HTERT RPE-1 (cell line): ENCODE measurements around the gene PDSS2.
"Not testable (repeated sequence)": the region's sequence is repeated elsewhere in the genome, so short reads cannot be mapped to it uniquely, and the experiment has no call there.

Experiments
- in situ Hi-C: fragments of 300-500 bp; cut with MboI; formaldehyde crosslinking; loops from 4 replicates; pipeline ENCODE4 v1.14.3; 2020; ENCODE audit warnings: low sequenced_read_pairs

Gene PDSS2

DNA sequence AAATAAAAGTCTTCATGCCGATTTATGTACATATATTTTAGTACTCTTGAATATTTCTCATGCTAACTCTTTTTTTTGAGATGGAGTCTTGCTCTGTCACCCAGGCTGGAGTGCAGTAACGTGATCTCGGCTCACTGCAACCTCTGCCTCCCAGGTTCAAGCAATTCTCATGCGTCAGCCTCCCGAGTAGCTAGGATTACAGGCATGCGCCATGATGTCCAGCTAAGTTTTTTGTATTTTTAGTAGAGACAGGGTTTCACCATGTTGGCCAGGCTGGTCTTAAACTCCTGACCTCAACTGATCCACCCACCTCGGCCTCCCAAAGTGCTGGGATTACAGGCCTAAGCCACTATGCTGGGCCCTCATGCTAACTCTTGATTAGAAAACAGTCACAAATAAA, 179.4 kb downstream of the PDSS2 start:
- in situ Hi-C loops, result not testable (repeated sequence)

DNA sequence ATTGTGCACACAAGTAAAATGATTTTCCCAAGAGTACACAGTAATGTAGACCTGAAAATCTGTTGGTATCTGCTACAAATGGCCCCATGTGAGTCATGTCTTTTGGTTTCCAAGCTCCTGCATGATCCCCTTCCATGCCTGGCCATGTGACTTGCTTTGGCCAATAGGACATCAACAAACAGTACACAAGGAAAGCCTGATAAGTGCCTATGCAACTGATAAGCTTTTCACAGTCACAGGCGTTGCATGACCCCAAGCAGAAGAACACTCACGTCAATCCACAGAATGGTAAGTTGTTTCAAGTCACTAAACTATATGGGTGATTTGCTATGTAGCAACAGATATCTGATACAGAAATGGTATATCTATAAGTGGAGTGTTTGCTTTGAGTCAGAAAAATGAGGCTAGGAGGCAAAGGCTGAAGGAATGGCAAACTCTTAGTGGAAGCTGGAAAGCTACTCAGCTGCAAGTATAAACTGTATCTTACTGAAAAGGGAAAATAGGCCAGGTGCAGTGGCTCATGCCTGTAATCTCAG, 184.0 kb downstream of the PDSS2 start:
- in situ Hi-C loops, result no loop called here

DNA sequence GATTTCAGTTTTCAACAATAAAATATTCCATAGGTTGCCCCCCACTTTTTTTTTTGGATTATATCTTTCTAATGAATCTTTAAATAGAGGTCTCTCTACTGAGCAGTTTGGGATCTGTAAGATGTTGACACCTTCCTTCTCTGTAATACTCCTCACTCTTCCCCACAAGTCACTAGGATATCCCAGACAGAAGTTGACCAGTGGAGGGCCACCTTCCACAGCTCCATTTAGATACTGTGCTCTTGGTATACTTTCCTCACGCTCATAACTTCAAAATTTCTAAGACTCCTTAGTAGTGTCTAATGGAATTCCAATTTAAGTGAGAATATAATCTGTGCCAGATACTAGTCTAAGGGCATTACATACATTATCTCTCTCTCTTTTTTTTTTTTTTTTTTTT, 185.1 kb downstream of the PDSS2 start:
- in situ Hi-C loops, result no loop called here

GRCh38 chr6:107272246-107272645, 187.1 kb downstream of the PDSS2 start:
- in situ Hi-C loops, result no loop called here

DNA sequence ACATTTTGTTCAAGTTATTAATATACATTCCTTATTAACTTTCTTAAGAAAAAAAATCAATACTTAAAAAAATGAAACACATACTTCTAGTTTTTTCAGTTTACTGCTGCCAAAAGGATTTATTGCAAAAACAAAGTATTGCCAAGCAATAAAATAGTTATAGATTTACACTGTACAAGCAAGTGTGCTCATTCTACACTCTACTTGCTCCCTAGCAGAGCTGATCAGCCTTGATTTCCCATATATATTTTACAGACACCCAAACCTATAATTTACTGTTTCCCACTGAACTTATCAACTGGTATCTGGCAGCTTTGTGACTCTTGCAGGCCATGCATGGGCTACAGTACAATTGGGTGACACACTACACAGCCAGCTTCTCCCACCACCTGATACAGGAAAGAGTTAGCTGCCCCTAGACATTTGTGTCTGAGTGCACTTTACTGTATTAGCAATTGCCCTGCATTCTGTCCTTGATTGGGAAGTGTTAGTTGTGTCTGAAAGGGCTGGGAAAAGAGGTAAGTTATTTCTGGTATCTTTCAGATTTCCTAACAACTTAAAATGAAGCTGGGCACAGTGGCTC, 188.1 kb downstream of the PDSS2 start:
- in situ Hi-C loops, result no loop called here

DNA sequence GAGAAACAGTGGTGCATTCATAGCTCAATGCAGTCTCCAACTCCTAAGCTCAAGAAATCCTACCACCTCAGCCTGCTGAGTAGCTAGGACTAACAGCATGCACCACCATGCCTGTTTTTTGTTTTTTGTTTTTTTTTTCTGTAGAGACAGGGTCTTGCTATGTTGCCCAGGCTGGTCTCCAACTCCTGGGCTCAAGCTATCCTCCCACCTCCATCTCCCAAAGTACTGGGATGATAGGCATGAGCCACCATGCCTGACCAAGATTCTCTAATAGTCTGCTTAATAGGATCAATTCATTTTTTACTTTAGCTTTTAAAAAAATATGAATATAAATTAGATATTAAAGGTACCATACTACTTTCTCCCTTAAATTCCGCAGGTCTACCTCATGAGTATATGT, 191.7 kb downstream of the PDSS2 start:
- in situ Hi-C loops, result no loop called here

GRCh38 chr6:107267006-107267405, 192.4 kb downstream of the PDSS2 start:
- in situ Hi-C loops, result no loop called here

- in situ Hi-C loops, result no loop called here
These were observed 192.8 kb downstream of the PDSS2 start for GRCh38 chr6:107266563-107266962.

- in situ Hi-C loops, result no loop called here
These were observed 195.0 kb downstream of the PDSS2 start for GRCh38 chr6:107264357-107264840.

DNA sequence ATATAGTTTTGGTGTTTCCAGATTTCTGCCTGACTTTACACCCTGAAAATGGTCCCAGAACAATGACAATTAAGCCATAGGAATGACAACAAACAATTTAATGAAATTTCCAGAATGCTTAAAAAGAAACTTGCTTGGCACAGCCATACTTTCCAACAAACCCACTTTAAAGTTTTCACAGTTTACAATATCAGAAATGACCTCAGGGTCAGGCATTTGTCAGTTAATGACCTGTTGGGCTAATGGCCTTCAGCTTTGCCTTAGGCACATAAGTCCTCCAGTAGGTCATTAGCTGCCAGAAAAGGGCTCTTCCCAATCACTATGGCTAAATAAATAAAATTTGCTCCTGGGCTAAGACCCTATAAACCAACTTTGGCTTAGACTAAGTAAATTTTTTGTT, 199.4 kb downstream of the PDSS2 start:
- in situ Hi-C loops, result no loop called here

DNA sequence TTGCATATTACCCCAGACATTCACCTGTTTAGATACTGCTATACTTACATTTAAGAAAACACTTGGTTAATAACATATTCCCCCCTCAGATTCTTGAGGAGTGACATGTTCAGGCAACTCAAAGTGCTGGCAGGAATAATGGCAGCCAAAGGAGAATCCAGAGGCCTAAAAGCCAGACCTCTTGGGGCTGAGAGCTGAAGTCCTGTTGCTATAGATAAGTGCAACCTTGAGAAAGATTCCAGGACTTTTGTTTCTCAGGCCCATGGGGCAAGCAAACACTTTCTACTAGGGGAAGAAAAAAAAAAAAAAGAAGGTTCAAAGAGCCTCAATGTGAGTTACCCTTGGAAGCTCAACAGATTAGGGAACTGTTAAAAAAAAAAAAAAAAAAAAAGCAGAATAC, 211.2 kb downstream of the PDSS2 start:
- in situ Hi-C loops, result no loop called here

- in situ Hi-C loops, result no loop called here
These were observed 212.3 kb downstream of the PDSS2 start for GRCh38 chr6:107246972-107247615.

- in situ Hi-C loops, result no loop called here
These were observed 213.0 kb downstream of the PDSS2 start for GRCh38 chr6:107246249-107246971.

DNA sequence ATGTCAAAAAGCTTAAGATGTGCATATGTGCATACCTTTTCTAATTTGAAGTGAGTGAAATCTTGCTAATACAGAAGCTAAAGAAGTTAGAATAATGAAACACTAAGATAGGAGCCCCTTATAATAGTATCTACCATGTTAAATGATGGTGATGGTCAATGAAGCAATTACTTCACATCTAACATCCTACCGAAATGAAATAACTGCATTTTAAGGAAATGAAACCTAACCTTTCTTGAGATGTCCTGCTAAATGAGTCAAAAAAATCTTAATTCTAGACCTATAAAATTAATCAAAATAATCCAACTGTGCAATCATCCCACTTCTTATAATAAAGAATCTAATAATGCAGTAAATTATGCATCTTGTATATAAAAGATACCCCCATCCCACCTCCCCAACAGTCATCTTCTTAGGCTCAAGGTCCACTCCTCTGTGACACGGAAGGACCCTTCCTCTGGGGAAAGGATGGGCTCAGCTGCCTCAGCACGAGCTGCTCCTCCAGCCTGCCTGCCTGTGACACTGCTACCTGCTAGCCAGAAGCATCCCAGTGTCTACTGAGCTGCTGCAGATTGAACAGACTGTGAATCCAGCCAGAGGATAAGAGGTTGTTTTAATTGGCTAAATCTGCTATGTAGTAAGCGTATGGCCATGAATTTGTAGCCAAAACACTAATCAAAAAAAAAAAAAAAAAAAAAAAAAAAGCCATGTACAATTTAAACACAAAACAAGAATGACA, 214.5 kb downstream of the PDSS2 start:
- in situ Hi-C loops, result no loop called here

DNA sequence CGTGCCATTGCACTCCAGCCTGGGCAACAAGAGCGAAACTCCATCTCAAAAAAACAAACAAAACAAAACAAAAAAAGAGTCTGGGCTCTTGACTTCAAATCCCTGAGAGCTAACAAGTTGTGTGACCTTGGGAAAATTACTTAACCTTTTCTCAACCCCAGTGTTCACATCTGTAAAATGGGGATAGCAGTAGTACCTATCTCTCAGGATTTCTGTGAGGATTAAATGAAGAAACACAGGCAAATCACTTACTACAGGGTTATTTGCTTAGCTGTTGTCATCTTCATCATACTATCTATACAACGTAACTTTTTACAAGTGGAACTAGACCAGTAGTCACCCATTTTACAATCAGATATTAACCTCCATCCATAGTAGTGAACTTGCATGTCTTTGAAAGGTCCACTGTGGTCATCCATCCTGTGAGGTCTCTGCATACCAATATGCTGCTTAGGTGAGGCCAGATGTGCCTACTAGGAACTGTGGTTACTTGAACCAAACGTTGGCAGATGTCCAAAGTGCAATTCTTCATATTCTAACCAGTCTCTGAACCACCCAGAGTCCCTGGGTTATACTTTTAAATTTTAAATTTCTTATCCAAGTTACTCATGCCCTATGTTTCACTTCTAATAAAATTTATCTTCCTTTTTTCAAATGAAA, 215.2 kb downstream of the PDSS2 start:
- in situ Hi-C loops, result no loop called here

DNA sequence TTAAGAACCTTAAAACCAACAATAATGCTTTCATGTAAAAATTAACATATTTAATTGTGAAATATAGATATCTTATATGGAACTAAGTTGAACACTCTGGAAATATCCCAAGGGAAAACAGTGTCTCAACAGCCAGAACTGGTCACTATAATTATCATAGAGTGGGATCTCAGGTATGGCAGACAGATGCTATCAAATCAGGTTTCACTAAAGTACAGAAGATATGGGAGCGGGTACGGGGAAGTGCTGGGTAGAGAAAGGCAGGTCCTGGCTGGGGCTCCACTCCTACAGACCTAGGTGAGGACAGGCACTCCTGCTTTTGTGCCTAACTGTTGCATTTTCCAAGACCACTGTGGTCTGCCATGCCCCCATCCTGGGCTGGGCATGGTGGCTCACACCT, 215.9 kb downstream of the PDSS2 start:
- in situ Hi-C loops, result no loop called here

DNA sequence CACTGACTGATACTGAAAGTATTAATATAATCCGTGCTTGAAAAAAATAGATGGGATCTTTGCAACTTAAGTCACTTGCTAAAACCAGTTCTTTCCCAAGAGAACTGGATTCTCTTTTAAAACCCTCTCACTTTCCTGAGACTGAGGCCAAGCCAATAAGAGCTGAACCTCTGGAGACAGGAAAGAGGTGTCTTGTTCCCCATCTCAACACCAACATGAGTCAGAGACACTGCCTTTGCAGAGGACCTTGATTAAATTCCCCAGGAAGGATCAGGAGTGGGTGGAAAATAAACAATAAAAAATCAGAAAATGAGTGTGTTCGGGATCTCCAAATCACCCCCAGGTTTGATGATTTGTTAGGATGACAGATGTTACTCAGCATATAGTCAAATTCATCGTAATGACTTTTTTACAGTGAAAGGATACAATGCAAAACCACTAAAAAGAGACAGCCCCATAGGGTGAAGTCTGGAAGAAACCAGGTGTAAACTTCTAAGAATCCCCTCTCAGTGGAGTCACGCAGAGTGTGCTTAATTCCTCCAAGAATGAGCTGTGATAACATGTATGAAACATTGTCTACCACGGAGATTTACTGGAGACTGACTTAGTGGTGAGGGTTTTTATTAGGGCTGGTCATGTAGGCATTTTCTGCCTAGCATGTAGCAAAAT, 221.2 kb downstream of the PDSS2 start:
- in situ Hi-C loops, result no loop called here

DNA sequence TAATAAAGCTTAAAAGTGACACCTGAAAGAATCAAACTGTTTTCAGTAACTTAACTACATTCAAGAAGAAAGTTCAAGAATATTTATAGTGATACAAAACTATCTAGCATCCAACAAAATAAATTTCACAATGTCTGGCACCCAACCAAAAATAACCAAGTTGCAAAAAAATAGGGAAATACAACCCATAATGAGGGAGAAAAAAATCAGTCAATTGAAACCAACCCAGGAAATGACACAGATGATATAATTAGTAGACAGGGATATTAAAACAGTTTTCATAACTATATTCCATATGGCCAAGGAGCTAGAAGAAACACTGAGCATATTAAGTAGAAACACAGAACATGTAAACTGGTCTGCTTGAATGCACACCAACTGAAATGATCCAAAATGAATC, 223.9 kb downstream of the PDSS2 start:
- in situ Hi-C loops, result no loop called here

DNA sequence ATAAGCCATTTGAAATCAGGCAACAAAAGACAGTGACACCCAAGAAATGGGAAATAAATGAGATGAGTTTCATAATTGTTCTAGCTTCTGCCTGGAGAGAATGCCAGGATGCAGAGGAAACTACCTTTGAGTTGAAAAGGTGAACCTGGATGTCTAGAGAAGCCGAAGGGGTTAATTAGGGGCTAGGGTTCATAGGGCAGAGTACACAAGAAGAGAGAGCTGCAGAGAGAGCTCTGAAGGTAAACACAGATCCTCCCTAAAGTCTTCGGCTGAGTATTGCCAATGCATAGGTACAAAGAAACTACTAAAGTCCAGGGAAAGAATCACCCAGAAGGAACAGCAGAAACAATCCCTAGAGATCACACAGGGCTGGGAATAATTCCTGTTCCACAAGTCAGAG, 224.4 kb downstream of the PDSS2 start:
- in situ Hi-C loops, result no loop called here

- in situ Hi-C loops, result no loop called here
These were observed 228.1 kb downstream of the PDSS2 start for GRCh38 chr6:107231243-107231642.
